Pancreas (tissue), 10 donors: ENCODE results near the gene TRPV4. TPM values are rescaled to one million over a fixed set of nuclear protein-coding genes. Genes with fewer than 3 reads are reported as not detected.

Experiments used
- ATAC-seq, 4 donors: fragments of 200-7000 bp; cut with Tn5 transposase; one replicate each; pipeline versions ENCODE4 v1.8.0 to v1.9.1; 2020; ENCODE audit warnings: mild to moderate bottlenecking in 4 of 4, moderate library complexity in 4 of 4
- DNase-seq, 6 donors: peaks; one replicate each; pipeline ENCODE4 v3.0.0-alpha.2; 2020
- FAIRE-seq: peaks from 2 replicates; lab custom pipeline; 2012; peaks lifted over from hg19 to GRCh38; lab: Jason Lieb, UNC
- H3K27ac ChIP-seq, 4 donors: fragments of 200-600 bp; sonication (generic); 1 replicate in 3 of 4; 2 replicates in 1 of 4; pipeline versions ENCODE4 v1.5.0 to v1.8.0; 2020
- H3K27me3 ChIP-seq, 4 donors: fragments of 200-600 bp; one replicate each; pipeline ENCODE4 v1.8.0; 2021
- H3K36me3 ChIP-seq, 3 donors: fragments of 200-600 bp; sonication (generic) in 1 of 3; one replicate each; pipeline versions ENCODE4 v1.5.0 to v1.8.0; 2020 to 2021
- H3K4me1 ChIP-seq, 3 donors: fragments of 200-600 bp; one replicate each; pipeline ENCODE4 v1.8.0; 2021
- H3K4me3 ChIP-seq, 4 donors: fragments of 200-600 bp; sonication (generic) in 2 of 4; one replicate each; pipeline versions ENCODE4 v1.5.0 to v1.8.0; 2020 to 2021
- H3K9me3 ChIP-seq, 4 donors: fragments of 200-600 bp; one replicate each; pipeline ENCODE4 v1.8.0; 2021
- WGBS, 2 donors: extraction: QIAGEN DNeasy Blood & Tissue Kit; methylation state at CpG; one replicate each; pipeline ENCODE4 v1.1.7; 2013; 5-methylcytosine and 5-hydroxymethylcytosine counted together
- intact Hi-C, 3 donors: fragments of 100-400 bp; cut with DNase I; formaldehyde crosslinking; loops; one replicate each; pipeline versions ENCODE4 v1.11.1 to v1.14.2; 2022
- polyA plus RNA-seq, 2 donors: library from polyadenylated mRNA; stranded (reverse); fragments of 200-250 nt; gene quantifications; one replicate each; pipeline ENCODE4 v1.2.3, GENCODE V29; 2013
- total RNA-seq, 6 donors: library from RNA; stranded (reverse); fragmentation: NEBNext Ultra II Directional in 4 of 6; extraction: Animal tissue kit (Norgen Biotek cat#: 25700) in 4 of 6; gene quantifications; one replicate each; pipeline versions ENCODE4 v1.2.1 to v1.2.4, GENCODE V29; 2021 to 2023
- TF ChIP-seq, protein P1 (sequence below), 4 donors: fragments of 200-600 bp; sonication (generic) in 3 of 4; IDR thresholded peaks; one replicate each; pipeline versions ENCODE4 v1.5.0 to v1.8.0; 2021; ENCODE audit warnings: antibody characterized with exemption in 4 of 4
- donor health status: healthy with polysubstance abuse.
- donor health status: DM: no; HTN: no; CAD: no; lungs with moderate emphysema.
- donor health status: DM: no; HTN: no; CAD: no.
- donor health status: control.
- donor health status: control.
- donor health status: Bipolar disorder and iron deficiency.
- donor health status: DM: yes; HTN: yes; CAD: no.
- donor health status: DM: no; HTN: no; CAD: no.
- donor health status: DM: no; HTN: no; CAD: no.
- donor health status: DM: yes; HTN: yes; CAD: no.

TRPV4 gene
- total and polyA plus RNA-seq, 8 donors: 1.9 to 4.9 (median 4.0) TPM

DNA sequence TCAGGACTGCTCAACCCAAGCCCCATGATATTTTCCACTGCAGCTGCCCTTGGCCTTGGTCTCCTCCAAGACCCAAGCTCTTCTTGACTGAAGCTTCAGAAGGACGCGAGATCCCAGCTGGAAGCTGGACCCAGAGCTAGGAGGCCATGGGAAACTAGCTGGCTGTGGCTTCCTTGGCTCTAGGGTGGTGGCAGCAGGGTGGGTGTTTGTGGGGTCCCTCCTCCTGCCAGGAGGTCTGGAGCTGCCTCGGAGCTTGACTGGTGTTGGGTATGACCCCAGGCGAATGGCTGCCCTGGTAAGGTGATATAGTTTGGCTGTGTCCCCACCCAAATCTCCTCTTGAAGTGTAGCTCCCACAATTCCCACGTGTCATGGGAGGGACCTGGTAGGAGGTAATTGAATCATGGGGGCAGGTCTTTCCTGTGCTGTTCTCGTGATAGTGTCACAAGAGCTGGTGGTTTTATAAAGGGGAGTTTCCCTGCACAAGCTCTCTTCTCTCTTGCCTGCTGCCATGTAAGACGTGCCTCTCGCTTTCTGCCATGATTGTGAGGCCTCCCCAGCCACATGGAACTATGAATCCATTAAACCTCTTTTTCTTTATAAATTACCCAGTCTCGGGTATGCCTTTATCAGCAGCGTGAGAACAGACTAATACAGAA lies 51.4 kb downstream of the TRPV4 start:
- H3K9me3 ChIP-seq: no peaks in the 10 kb centered on the region
- WGBS, 2 donors: 79 to 83% methylated on average over 10 of the region's 10 CpGs
- ATAC-seq: no peak
- no peak overlapping the region for H3K4me3 ChIP-seq
- TF ChIP-seq, protein P1, sequence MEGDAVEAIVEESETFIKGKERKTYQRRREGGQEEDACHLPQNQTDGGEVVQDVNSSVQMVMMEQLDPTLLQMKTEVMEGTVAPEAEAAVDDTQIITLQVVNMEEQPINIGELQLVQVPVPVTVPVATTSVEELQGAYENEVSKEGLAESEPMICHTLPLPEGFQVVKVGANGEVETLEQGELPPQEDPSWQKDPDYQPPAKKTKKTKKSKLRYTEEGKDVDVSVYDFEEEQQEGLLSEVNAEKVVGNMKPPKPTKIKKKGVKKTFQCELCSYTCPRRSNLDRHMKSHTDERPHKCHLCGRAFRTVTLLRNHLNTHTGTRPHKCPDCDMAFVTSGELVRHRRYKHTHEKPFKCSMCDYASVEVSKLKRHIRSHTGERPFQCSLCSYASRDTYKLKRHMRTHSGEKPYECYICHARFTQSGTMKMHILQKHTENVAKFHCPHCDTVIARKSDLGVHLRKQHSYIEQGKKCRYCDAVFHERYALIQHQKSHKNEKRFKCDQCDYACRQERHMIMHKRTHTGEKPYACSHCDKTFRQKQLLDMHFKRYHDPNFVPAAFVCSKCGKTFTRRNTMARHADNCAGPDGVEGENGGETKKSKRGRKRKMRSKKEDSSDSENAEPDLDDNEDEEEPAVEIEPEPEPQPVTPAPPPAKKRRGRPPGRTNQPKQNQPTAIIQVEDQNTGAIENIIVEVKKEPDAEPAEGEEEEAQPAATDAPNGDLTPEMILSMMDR (IDR thresholded peaks at IDR 0.05): no peak
- no peak overlapping the region for H3K27ac ChIP-seq
- DNase-seq: no peak
- no peaks in the 10 kb centered on the region for H3K4me1 ChIP-seq
- intact Hi-C loops: loop anchor here in 1 of 3 donors (10.0 kb wide), 1 partner anchor 267 kb away; no protein-coding TSS in a partner anchor
- H3K27me3 ChIP-seq: no peaks in the 10 kb centered on the region
- no peaks in the 10 kb centered on the region for H3K36me3 ChIP-seq
- no peak for FAIRE-seq

DNA sequence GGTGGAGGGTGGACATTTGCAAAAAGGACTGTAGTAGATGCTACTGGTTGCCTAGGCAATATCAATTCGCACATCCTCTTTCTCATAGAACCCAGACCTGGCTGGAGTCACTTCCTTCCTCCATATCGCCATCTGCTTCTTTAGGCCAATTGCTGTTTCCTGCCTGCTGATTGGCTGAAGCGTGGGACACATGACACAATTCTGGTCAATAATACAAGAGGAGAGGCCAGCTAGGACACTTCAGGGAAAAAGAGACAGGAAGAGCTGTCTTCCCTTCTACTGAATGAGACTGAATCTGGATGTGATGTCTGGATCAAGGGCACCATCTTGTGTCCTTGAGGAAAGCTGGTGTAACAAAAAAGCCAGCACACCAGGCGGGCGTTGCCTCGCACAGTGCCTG lies 53.8 kb downstream of the TRPV4 start:
- DNase-seq (no peak), FAIRE-seq (no peak), ATAC-seq (no peak)
- no peaks in the 10 kb centered on the region for H3K9me3 ChIP-seq
- H3K4me3 ChIP-seq: no peak overlapping the region
- no peak overlapping the region for H3K27ac ChIP-seq
- no peaks in the 10 kb centered on the region for H3K4me1 ChIP-seq
- 88 to 93% methylated on average over 6 of the region's 6 CpGs for WGBS, 2 donors
- intact Hi-C loops: loop anchor here in 2 of 3 donors (5.0 to 10.0 kb wide), 3 partner anchors 182 to 345 kb away; no protein-coding TSS in a partner anchor
- TF ChIP-seq, protein P1 (IDR thresholded peaks at IDR 0.05): no peak
- no peaks in the 10 kb centered on the region for H3K36me3 ChIP-seq
- H3K27me3 ChIP-seq: no peaks in the 10 kb centered on the region

DNA sequence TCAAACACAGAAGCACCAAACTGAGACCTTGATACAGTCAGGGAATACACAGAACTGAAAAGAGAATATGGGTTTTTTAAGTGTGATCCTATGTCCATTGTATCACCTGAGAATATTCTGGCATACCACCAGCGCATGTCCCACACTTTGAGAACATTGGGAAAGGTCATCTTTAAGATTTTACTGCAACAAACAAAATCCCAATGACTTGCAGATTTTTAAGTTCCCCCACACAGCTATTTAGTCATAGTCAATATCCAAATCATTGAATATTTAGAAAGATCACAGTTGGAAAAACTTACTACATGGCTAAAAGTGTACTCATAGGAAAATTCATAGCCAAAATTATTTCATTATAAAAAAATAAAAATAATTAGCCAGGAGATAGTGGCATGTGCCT lies 54.5 kb downstream of the TRPV4 start:
- DNase-seq: no peak
- intact Hi-C loops: loop anchor here in 2 of 3 donors (5.0 to 10.0 kb wide), 3 partner anchors 181 to 344 kb away; no protein-coding TSS in a partner anchor
- TF ChIP-seq, protein P1 (IDR thresholded peaks at IDR 0.05): no peak
- H3K4me1 ChIP-seq: peaks cover 0 to 3% (median 0%) of the 10 kb centered on the region in 3 donors
- H3K36me3 ChIP-seq: no peaks in the 10 kb centered on the region
- H3K27ac ChIP-seq: no peak overlapping the region
- no peaks in the 10 kb centered on the region for H3K27me3 ChIP-seq
- no peak overlapping the region for H3K4me3 ChIP-seq
- no peak for ATAC-seq
- no peak for FAIRE-seq
- no peaks in the 10 kb centered on the region for H3K9me3 ChIP-seq
- WGBS, 2 donors: 50 to 96% methylated on average over 1 of the region's 1 CpG

DNA sequence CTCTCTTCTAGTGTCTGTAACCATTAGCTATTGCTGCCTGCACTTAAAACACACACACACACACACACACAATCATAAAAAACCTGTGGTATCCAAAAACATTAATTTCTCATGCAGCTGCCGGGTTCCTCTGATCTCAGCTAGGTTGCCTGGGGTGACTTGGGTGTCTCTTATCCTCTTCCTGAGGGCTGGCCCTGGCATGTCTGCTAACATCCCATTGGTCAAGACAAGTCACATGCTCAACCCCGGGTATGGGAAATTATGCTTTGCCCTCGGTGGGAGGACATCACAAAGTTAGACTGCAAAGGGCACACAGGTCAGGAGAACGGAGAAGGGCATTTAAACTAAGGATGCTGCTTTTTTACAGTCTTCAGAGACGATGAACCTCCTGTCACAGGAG lies 55.7 kb downstream of the TRPV4 start:
- no peak for DNase-seq
- Histone ChIP-seq H3K27ac (no peak overlapping the region), H3K36me3 (no peaks in the 10 kb centered on the region), H3K4me1 (peaks cover 3 to 5% (median 3%) of the 10 kb centered on the region in 3 donors), H3K27me3 (no peaks in the 10 kb centered on the region), H3K4me3 (no peak overlapping the region), H3K9me3 (no peaks in the 10 kb centered on the region)
- FAIRE-seq: no peak
- TF ChIP-seq, protein P1 (IDR thresholded peaks at IDR 0.05): no peak
- 21% methylated on average over 5 of the region's 5 CpGs for WGBS, 2 donors
- intact Hi-C loops: loop anchor here in 2 of 3 donors (5.0 to 10.0 kb wide), 3 partner anchors 180 to 343 kb away; no protein-coding TSS in a partner anchor
- no peak for ATAC-seq

DNA sequence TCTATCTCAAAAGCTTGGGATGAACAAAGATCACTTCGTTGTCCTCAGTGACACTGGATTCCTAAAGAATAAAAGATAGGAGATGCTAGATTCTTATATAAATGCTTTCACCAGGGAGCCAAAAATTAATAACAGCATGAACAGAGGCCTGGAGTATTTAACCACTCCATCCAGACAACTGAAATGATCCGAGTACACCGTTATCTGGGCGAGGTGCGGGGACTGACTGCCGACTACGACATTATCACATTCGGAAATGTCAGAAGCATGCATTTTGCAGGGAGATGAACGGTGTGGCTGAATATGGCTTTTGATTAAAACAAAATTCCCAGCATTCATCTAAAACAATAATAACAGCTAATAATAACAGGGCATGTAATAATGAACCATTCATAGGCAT lies 56.6 kb downstream of the TRPV4 start:
- no peaks in the 10 kb centered on the region for H3K36me3 ChIP-seq
- H3K27ac ChIP-seq: no peak overlapping the region
- no peaks in the 10 kb centered on the region for H3K27me3 ChIP-seq
- no peak overlapping the region for H3K4me3 ChIP-seq
- H3K4me1 ChIP-seq: peaks cover 3 to 5% (median 3%) of the 10 kb centered on the region in 3 donors
- intact Hi-C loops: loop anchor here in 2 of 3 donors (5.0 to 10.0 kb wide), 3 partner anchors 179 to 342 kb away; no protein-coding TSS in a partner anchor
- FAIRE-seq: no peak
- TF ChIP-seq, protein P1 (IDR thresholded peaks at IDR 0.05): no peak
- 41 to 54% methylated on average over 9 of the region's 9 CpGs for WGBS, 2 donors
- no peak for ATAC-seq
- H3K9me3 ChIP-seq: no peaks in the 10 kb centered on the region
- no peak for DNase-seq
